GM18505 (cell line): ENCODE results near the gene CFAP46.
"Not testable (repeated sequence)": the region's sequence is repeated elsewhere in the genome, so short reads cannot be mapped to it uniquely, and the experiment has no call there.

Experiments used
- ATAC-seq: cut with Tn5 transposase; IDR thresholded peaks from one replicate; pipeline ENCODE4 v1.9.1; 2021; ENCODE audit not compliant: unreplicated experiment
- POLR2A ChIP-seq: IDR thresholded peaks from 4 replicates; pipeline ENCODE4 v1.6.1; 2011; ENCODE audit warnings: borderline replicate concordance; ENCODE audit not compliant: insufficient read depth, insufficient read length; ENCODE audit errors: extremely low read depth

CFAP46 gene

GRCh38 chr10:132802694-132803320 is 139.6 kb downstream of the CFAP46 start:
- TF ChIP-seq POLR2A: no peak
- no peak for ATAC-seq

GRCh38 chr10:132802048-132802447 is 140.3 kb downstream of the CFAP46 start:
- no peak for ATAC-seq
- TF ChIP-seq POLR2A: no peak

- no peak for TF ChIP-seq POLR2A
- no peak for ATAC-seq
These were observed 142.5 kb downstream of the CFAP46 start for GRCh38 chr10:132799865-132800264.

- ATAC-seq: no peak
- no peak for TF ChIP-seq POLR2A
These were observed 143.5 kb downstream of the CFAP46 start for GRCh38 chr10:132798876-132799275.

- ATAC-seq: no peak
- TF ChIP-seq POLR2A: no peak
These were observed 144.0 kb downstream of the CFAP46 start for GRCh38 chr10:132798403-132798802.

GRCh38 chr10:132797986-132798385 is 144.4 kb downstream of the CFAP46 start:
- not testable (repeated sequence) for ATAC-seq

- ATAC-seq: no peak
- TF ChIP-seq POLR2A: no peak
These were observed 145.5 kb downstream of the CFAP46 start for GRCh38 chr10:132796846-132797245.

GRCh38 chr10:132793871-132794849 is 148.2 kb downstream of the CFAP46 start:
- no peak for TF ChIP-seq POLR2A
- ATAC-seq: no peak

- TF ChIP-seq POLR2A: no peak
- no peak for ATAC-seq
These were observed 149.2 kb downstream of the CFAP46 start for GRCh38 chr10:132793213-132793612.

GRCh38 chr10:132792796-132793195 is 149.6 kb downstream of the CFAP46 start:
- no peak for TF ChIP-seq POLR2A
- no peak for ATAC-seq

- not testable (repeated sequence) for ATAC-seq
These were observed 150.3 kb downstream of the CFAP46 start for GRCh38 chr10:132792099-132792498.

- no peak for ATAC-seq
- no peak for TF ChIP-seq POLR2A
These were observed 151.2 kb downstream of the CFAP46 start for GRCh38 chr10:132790934-132791829.

- no peak for ATAC-seq
- no peak for TF ChIP-seq POLR2A
These were observed 151.9 kb downstream of the CFAP46 start for GRCh38 chr10:132790470-132790869.

- no peak for TF ChIP-seq POLR2A
- no peak for ATAC-seq
These were observed 152.7 kb downstream of the CFAP46 start for GRCh38 chr10:132789659-132790148.

GRCh38 chr10:132788831-132789219 is 153.5 kb downstream of the CFAP46 start:
- ATAC-seq: no peak
- no peak for TF ChIP-seq POLR2A
